ENCODE results near the gene EDAR. TPM values are rescaled to one million over a fixed set of nuclear protein-coding genes. Genes with fewer than 3 reads are reported as not detected.

EDAR gene
- total RNA-seq, 2 donors from 2014 or later, result not detected

GRCh38 chr2:108986916-108987510, 2.0 kb downstream of the EDAR start:
- peaks cover 8 to 10% of the 10 kb centered on the region in 2 donors for H3K27me3 Mint-ChIP-seq
- no peaks in the 10 kb centered on the region for H3K4me1 Mint-ChIP-seq (ENCODE audit: low read depth in 2 of 2)
- H3K36me3 Mint-ChIP-seq, result no peaks in the 10 kb centered on the region
- DNase-seq (ENCODE audit: low spot score), result no peak
- no peak for ATAC-seq
- H3K4me3 Mint-ChIP-seq, result no peak overlapping the region
- H3K27ac Mint-ChIP-seq, result no peak overlapping the region
- H3K9me3 Mint-ChIP-seq, result no peaks in the 10 kb centered on the region

- Mint-ChIP-seq H3K9me3 (no peaks in the 10 kb centered on the region), H3K4me1 (ENCODE audit: low read depth in 2 of 2) (no peaks in the 10 kb centered on the region), H3K36me3 (no peaks in the 10 kb centered on the region), H3K27ac (no peak overlapping the region), H3K27me3 (peaks cover 7 to 8% of the 10 kb centered on the region in 2 donors), H3K4me3 (no peak overlapping the region)
- ATAC-seq (no peak), DNase-seq (ENCODE audit: low spot score) (no peak)
Measured at GRCh38 chr2:108983610-108984009, 5.4 kb downstream of the EDAR start.

GRCh38 chr2:108983061-108983460, 6.0 kb downstream of the EDAR start:
- Mint-ChIP-seq H3K9me3 (no peaks in the 10 kb centered on the region), H3K27ac (no peak overlapping the region), H3K27me3 (peaks cover 6 to 8% of the 10 kb centered on the region in 2 donors), H3K36me3 (no peaks in the 10 kb centered on the region), H3K4me3 (no peak overlapping the region), H3K4me1 (ENCODE audit: low read depth in 2 of 2) (no peaks in the 10 kb centered on the region)
- DNase-seq (ENCODE audit: low spot score), result no peak
- no peak for ATAC-seq

- no peak for DNase-seq (ENCODE audit: low spot score)
- Mint-ChIP-seq H3K27me3 (peaks cover 4 to 8% of the 10 kb centered on the region in 2 donors), H3K27ac (no peak overlapping the region), H3K36me3 (no peaks in the 10 kb centered on the region), H3K4me3 (no peak overlapping the region), H3K9me3 (no peaks in the 10 kb centered on the region), H3K4me1 (ENCODE audit: low read depth in 2 of 2) (no peaks in the 10 kb centered on the region)
- ATAC-seq, result no peak
Measured at GRCh38 chr2:108982259-108982679, 6.8 kb downstream of the EDAR start.

- DNase-seq (ENCODE audit: low spot score), result no peak
- no peak overlapping the region for H3K27ac Mint-ChIP-seq
- no peaks in the 10 kb centered on the region for H3K36me3 Mint-ChIP-seq
- ATAC-seq, result no peak
- no peaks in the 10 kb centered on the region for H3K9me3 Mint-ChIP-seq
- H3K27me3 Mint-ChIP-seq, result peaks cover 4 to 8% of the 10 kb centered on the region in 2 donors
- H3K4me1 Mint-ChIP-seq (ENCODE audit: low read depth in 2 of 2), result no peaks in the 10 kb centered on the region
- no peak overlapping the region for H3K4me3 Mint-ChIP-seq
Measured at GRCh38 chr2:108981846-108982245, 7.2 kb downstream of the EDAR start.

DNA sequence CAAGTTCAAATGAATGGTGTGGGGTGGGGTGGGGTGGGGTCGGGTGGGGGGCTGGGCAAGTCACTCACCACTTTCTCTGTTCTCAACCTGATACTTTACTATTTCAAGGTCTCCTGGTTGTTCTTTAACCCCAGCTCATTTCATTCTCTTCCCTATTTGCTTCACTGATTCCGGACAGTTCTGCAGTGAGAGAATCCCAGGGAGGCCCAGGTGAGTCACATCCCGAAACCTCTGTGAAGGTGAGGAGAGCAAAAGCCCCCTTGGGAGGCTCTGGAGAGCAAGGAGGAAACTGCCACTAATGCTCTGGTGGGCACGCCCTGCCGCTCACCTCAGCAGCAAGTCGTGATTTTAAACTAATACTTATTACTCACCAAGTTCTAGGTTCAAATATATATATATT, 8.9 kb downstream of the EDAR start:
- ATAC-seq (no peak), DNase-seq (ENCODE audit: low spot score) (no peak)
- Mint-ChIP-seq H3K4me3 (no peak overlapping the region), H3K4me1 (ENCODE audit: low read depth in 2 of 2) (no peaks in the 10 kb centered on the region), H3K9me3 (no peaks in the 10 kb centered on the region), H3K36me3 (no peaks in the 10 kb centered on the region), H3K27me3 (peaks cover 4 to 8% of the 10 kb centered on the region in 2 donors), H3K27ac (no peak overlapping the region)

DNA sequence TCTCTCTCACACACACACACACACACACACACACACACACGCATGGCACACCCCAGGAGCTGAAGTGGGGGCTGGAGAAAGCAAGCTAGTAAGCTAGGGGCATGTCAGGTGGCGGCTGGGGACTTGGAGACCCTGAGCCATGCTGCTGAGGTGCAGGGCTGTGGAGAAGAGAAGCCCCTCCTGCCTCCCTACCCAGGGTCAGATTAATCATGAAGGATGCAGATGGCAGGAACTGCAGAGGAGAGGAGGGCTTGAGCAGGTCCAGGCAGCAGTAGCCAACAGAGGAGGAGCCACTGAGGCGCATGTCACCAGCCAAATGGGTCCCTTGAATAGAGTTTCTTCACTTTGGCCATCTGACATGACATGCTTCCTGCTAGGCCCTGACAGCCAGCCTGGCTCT, 9.6 kb downstream of the EDAR start:
- Mint-ChIP-seq H3K4me3 (no peak overlapping the region), H3K27me3 (peaks cover 4 to 8% of the 10 kb centered on the region in 2 donors), H3K9me3 (no peaks in the 10 kb centered on the region), H3K36me3 (no peaks in the 10 kb centered on the region), H3K27ac (no peak overlapping the region), H3K4me1 (ENCODE audit: low read depth in 2 of 2) (no peaks in the 10 kb centered on the region)
- no peak for ATAC-seq
- no peak for DNase-seq (ENCODE audit: low spot score)

DNA sequence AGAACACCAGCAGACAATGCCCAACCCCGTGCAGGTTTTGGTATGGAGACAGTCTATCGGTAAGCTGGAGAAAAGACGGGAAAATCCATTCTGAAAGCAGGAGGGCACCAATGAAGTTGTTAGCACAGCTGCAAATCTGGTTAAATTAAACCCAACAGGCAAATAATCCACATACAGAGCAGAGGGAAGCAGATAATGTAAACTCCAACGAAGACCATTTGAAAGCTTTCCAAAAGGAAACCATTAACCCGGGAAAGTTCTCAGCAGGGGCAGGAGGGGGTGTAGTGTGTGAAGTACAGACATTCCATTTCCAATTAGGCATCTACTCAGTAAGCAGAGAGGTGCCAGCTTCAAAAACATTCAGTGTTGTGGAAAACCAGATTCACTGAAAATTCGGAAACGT, 10.3 kb downstream of the EDAR start:
- no peak for ATAC-seq
- no peaks in the 10 kb centered on the region for H3K4me1 Mint-ChIP-seq (ENCODE audit: low read depth in 2 of 2)
- H3K27ac Mint-ChIP-seq, result no peak overlapping the region

GRCh38 chr2:108975613-108976435, 13.2 kb downstream of the EDAR start:
- no peak for DNase-seq (ENCODE audit: low spot score)
- Mint-ChIP-seq H3K27me3 (no peaks in the 10 kb centered on the region), H3K4me1 (ENCODE audit: low read depth in 2 of 2) (no peaks in the 10 kb centered on the region), H3K36me3 (no peaks in the 10 kb centered on the region), H3K9me3 (no peaks in the 10 kb centered on the region), H3K4me3 (no peak overlapping the region), H3K27ac (no peak overlapping the region)
- ATAC-seq, result no peak

More for the DNA sequence above, 10.3 kb downstream of the EDAR start:
- DNase-seq (ENCODE audit: low spot score), result no peak
- Mint-ChIP-seq H3K36me3 (no peaks in the 10 kb centered on the region), H3K4me3 (no peak overlapping the region), H3K9me3 (no peaks in the 10 kb centered on the region), H3K27me3 (peaks cover 4 to 6% of the 10 kb centered on the region in 2 donors)

DNA sequence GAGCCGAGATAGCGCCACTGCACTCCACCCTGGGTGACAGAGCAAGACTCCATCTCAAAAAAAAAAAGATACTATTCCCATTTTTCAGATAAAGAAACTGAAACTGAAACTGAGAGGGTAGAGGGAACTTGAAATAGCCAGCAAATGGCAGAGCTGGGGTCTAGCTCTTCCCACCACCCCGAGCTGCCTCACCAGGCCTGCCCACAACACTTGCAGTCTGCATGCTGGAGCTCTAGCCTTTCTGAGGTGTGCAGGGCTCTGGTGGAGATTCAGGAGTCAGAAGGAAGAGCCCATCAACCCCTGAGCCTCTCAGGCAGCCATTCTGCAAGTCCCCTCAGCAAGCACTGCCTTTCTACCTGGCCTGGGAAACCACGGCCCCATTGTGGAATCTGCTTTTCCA, 14.3 kb downstream of the EDAR start:
- Mint-ChIP-seq H3K36me3 (no peaks in the 10 kb centered on the region), H3K4me1 (ENCODE audit: low read depth in 2 of 2) (no peaks in the 10 kb centered on the region), H3K27me3 (no peaks in the 10 kb centered on the region), H3K27ac (no peak overlapping the region), H3K9me3 (no peaks in the 10 kb centered on the region), H3K4me3 (no peak overlapping the region)
- no peak for ATAC-seq
- DNase-seq (ENCODE audit: low spot score), result no peak

GRCh38 chr2:108972663-108973062, 16.4 kb downstream of the EDAR start:
- ATAC-seq, result no peak
- DNase-seq (ENCODE audit: low spot score), result no peak
- H3K9me3 Mint-ChIP-seq, result no peaks in the 10 kb centered on the region
- no peak overlapping the region for H3K4me3 Mint-ChIP-seq
- H3K27ac Mint-ChIP-seq, result no peak overlapping the region
- H3K36me3 Mint-ChIP-seq, result no peaks in the 10 kb centered on the region
- no peaks in the 10 kb centered on the region for H3K27me3 Mint-ChIP-seq
- no peaks in the 10 kb centered on the region for H3K4me1 Mint-ChIP-seq (ENCODE audit: low read depth in 2 of 2)

DNA sequence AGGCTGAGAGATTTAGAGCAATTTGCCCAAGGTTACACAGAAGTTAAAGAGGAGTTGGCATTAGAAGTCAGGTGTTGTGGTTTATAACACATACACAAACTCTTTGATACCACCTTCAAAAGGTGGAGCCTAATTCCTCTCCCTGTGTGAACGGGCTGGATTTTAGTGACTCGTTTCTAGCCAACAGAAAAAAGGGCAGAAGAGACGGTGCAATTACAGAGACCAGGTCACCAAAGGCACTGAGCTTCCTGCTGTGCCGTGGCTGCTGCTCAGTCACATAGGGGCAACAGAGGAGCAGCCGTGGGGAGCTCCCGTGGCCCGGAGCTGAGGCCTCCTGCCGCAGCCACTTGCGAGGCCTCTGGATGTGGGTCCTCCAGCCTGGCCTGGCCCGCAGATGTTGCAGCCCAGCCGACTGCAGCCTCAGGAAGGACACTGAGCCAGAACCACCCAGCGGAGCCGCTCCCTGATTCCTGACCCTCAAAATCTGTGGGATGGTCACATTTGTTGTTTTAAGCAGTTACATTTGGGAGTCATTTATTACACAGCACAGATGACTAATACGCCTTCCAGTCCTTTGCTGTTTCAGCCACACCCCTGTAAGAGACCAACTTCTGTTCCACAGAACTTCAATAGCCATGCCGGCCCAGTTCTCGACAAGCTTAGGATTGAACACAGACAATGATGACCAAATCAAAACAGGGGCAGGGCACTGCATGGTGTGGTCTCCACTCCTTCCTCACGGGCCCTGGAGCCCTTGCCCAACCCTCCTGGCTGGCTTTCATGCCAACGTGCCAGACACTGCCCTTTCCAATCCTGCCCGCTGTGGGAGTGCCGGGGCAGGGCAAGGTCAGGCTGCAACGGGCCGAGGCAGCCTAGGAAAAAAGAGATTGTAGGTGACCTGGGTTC, 17.1 kb downstream of the EDAR start:
- Mint-ChIP-seq H3K36me3 (no peaks in the 10 kb centered on the region), H3K27ac (no peak overlapping the region), H3K4me3 (no peak overlapping the region), H3K9me3 (no peaks in the 10 kb centered on the region), H3K27me3 (no peaks in the 10 kb centered on the region), H3K4me1 (ENCODE audit: low read depth in 2 of 2) (no peaks in the 10 kb centered on the region)
- no peak for DNase-seq (ENCODE audit: low spot score)
- no peak for ATAC-seq

DNA sequence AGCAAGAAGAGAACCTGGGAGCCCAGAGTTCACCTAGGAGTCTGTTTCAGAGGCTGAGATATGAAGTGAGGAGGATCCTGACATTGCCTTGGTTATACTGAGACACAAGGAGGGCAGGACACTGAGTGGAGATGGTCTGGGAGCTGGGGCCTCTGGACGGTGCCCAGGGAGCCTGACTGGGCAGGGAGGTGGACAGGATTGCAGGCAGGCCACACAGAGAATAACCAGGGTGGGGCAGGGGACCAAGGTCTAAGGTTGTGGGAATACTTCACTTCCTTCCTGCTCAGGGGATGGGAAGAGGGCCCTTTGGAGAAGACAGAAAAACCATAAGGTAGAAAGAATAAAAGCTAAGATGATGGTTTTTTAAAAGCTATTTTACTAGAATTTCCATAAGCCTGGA, 18.7 kb downstream of the EDAR start:
- H3K27ac Mint-ChIP-seq, result no peak overlapping the region
- no peaks in the 10 kb centered on the region for H3K27me3 Mint-ChIP-seq
- ATAC-seq (no peak), DNase-seq (ENCODE audit: low spot score) (no peak)
- H3K36me3 Mint-ChIP-seq, result no peaks in the 10 kb centered on the region
- peaks cover 5 to 7% of the 10 kb centered on the region in 2 donors for H3K4me1 Mint-ChIP-seq (ENCODE audit: low read depth in 2 of 2)
- no peaks in the 10 kb centered on the region for H3K9me3 Mint-ChIP-seq
- H3K4me3 Mint-ChIP-seq, result no peak overlapping the region

DNA sequence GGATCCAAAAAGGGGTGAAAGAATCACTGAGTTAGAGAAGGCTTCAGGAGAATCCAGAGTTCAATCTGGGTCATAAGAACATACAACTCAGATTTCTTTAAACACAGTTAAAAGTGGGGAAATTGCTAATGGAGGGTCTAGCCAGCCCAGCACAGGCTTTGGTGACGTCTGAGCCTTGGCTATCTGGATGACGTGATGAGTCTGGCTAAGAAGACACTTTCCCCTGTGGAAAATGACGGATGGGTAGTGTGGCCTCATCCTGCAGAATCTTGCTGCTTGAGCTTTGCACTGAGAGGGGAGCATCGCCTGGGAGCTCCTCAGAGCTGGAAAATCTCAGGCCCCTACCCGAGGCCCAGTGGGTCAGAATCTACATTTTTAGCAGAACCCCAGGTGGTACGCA, 19.2 kb downstream of the EDAR start:
- peaks cover 5 to 7% of the 10 kb centered on the region in 2 donors for H3K4me1 Mint-ChIP-seq (ENCODE audit: low read depth in 2 of 2)
- H3K9me3 Mint-ChIP-seq, result no peaks in the 10 kb centered on the region
- no peaks in the 10 kb centered on the region for H3K36me3 Mint-ChIP-seq
- ATAC-seq (no peak), DNase-seq (ENCODE audit: low spot score) (no peak)
- no peak overlapping the region for H3K27ac Mint-ChIP-seq
- no peaks in the 10 kb centered on the region for H3K27me3 Mint-ChIP-seq
- no peak overlapping the region for H3K4me3 Mint-ChIP-seq
